NCI-H460 (cell line): Measurements from ENCODE around the gene BLOC1S4. TPM values are rescaled to one million over a fixed set of nuclear protein-coding genes. Genes with fewer than 3 reads are reported as not detected.

Experiments used
- DNase-seq: peaks from one replicate; pipeline ENCODE4 v3.0.0-alpha.2; 2016; ENCODE audit warnings: low read depth; ENCODE audit errors: extremely low read depth
- total RNA-seq: library from RNA; depleted of rRNA; stranded (reverse); fragments of >200 nt; shearing (Covaris generic); gene quantifications from 2 replicates; pipeline ENCODE4 v1.2.3, GENCODE V29; 2014

Gene BLOC1S4
- total RNA-seq, 1 experiment from 2014 or later = 17.6 TPM

- no peak for DNase-seq
These were observed 17.6 kb downstream of the BLOC1S4 start for GRCh38 chr4:6733358-6734164.

GRCh38 chr4:6734165-6734786 lies 18.3 kb downstream of the BLOC1S4 start:
- no peak for DNase-seq

GRCh38 chr4:6739920-6740319 lies 23.9 kb downstream of the BLOC1S4 start:
- no peak for DNase-seq

GRCh38 chr4:6740347-6740746 lies 24.4 kb downstream of the BLOC1S4 start:
- DNase-seq = no peak

- no peak for DNase-seq
These were observed 26.5 kb downstream of the BLOC1S4 start for GRCh38 chr4:6742507-6742906.

- no peak for DNase-seq
These were observed 27.0 kb downstream of the BLOC1S4 start for GRCh38 chr4:6742989-6743388.

- no peak for DNase-seq
These were observed 30.8 kb downstream of the BLOC1S4 start for GRCh38 chr4:6746721-6747293.

GRCh38 chr4:6747294-6748051 lies 31.5 kb downstream of the BLOC1S4 start:
- DNase-seq = no peak

- no peak for DNase-seq
These were observed 32.3 kb downstream of the BLOC1S4 start for GRCh38 chr4:6748286-6748685.

GRCh38 chr4:6749340-6750171 lies 33.6 kb downstream of the BLOC1S4 start:
- DNase-seq = peak; percentile 11

GRCh38 chr4:6750286-6751221 lies 34.6 kb downstream of the BLOC1S4 start:
- DNase-seq = no peak

- DNase-seq = no peak
These were observed 35.9 kb downstream of the BLOC1S4 start for GRCh38 chr4:6751611-6752485.

GRCh38 chr4:6752486-6752829 lies 36.5 kb downstream of the BLOC1S4 start:
- no peak for DNase-seq

- DNase-seq = no peak
These were observed 37.2 kb downstream of the BLOC1S4 start for GRCh38 chr4:6753103-6753560.

- DNase-seq = no peak
These were observed 37.9 kb downstream of the BLOC1S4 start for GRCh38 chr4:6753891-6754290.

- no peak for DNase-seq
These were observed 38.6 kb downstream of the BLOC1S4 start for GRCh38 chr4:6754481-6755087.

- no peak for DNase-seq
These were observed 39.2 kb downstream of the BLOC1S4 start for GRCh38 chr4:6755088-6755753.
